ENCODE data around the gene NF2.

GRCh38 chr22:29630987-29631386 lies 27.6 kb downstream of the NF2 start:
- TF ChIP-seq CTCF (IDR thresholded peaks at IDR 0.05) (no peak), POLR2A (IDR thresholded peaks at IDR 0.05) (no peak), EP300 (IDR thresholded peaks at IDR 0.05) (no peak)

All from ovary (tissue), 3 donors.